H9 (cell line): ENCODE results near the gene ERICH6B. TPM values are rescaled to one million over a fixed set of nuclear protein-coding genes. Genes with fewer than 3 reads are reported as not detected.

ENCODE experiments used
- DNase-seq: peaks from one replicate; pipeline ENCODE4 v3.0.0-alpha.2; 2017
- H2AFZ ChIP-seq: one replicate; pipeline ENCODE4 v1.6.1; 2013; ENCODE audit warnings: mild to moderate bottlenecking, low read length, control low read depth, moderate library complexity
- H2AK5ac ChIP-seq: 2 replicates; pipeline ENCODE4 v1.6.1; 2013; ENCODE audit warnings: low read length, control low read depth, mixed read lengths; ENCODE audit not compliant: insufficient read length
- H2BK120ac ChIP-seq: one replicate; pipeline ENCODE4 v1.6.1; 2013; ENCODE audit warnings: low read depth, mild to moderate bottlenecking, low read length, control low read depth, inconsistent platforms; ENCODE audit not compliant: poor library complexity, severe bottlenecking
- H2BK12ac ChIP-seq: 2 replicates; pipeline ENCODE4 v1.6.1; 2013; ENCODE audit warnings: low read length, control low read depth, mixed read lengths, low read depth; ENCODE audit not compliant: insufficient read length
- H2BK15ac ChIP-seq: 2 replicates; pipeline ENCODE4 v1.6.1; 2013; ENCODE audit warnings: low read depth, low read length, control low read depth
- H2BK20ac ChIP-seq: one replicate; pipeline ENCODE4 v1.6.1; 2013; ENCODE audit warnings: low read depth, mild to moderate bottlenecking, low read length, control low read depth, inconsistent platforms; ENCODE audit not compliant: poor library complexity, severe bottlenecking
- H2BK5ac ChIP-seq: 2 replicates; pipeline ENCODE4 v1.6.1; 2013; ENCODE audit warnings: low read length, control low read depth, mixed read lengths; ENCODE audit not compliant: insufficient read length
- H3K14ac ChIP-seq: 2 replicates; pipeline ENCODE4 v1.6.1; 2013; ENCODE audit warnings: low read length, control low read depth; ENCODE audit not compliant: insufficient read depth
- H3K18ac ChIP-seq: 2 replicates; pipeline ENCODE4 v1.6.1; 2013; ENCODE audit warnings: low read depth, mild to moderate bottlenecking, mixed read lengths, low read length, control low read depth; ENCODE audit not compliant: insufficient read length
- H3K23ac ChIP-seq: 2 replicates; pipeline ENCODE4 v1.6.1; 2013; ENCODE audit warnings: low read length, control low read depth, mixed read lengths, low read depth; ENCODE audit not compliant: insufficient read length
- H3K23me2 ChIP-seq: 2 replicates; pipeline ENCODE4 v1.6.1; 2013; ENCODE audit warnings: low read depth, mild to moderate bottlenecking, mixed read lengths, low read length, control low read depth; ENCODE audit not compliant: insufficient read length, poor library complexity, severe bottlenecking
- H3K27ac ChIP-seq: 2 replicates; pipeline ENCODE4 v1.5.1; 2013; ENCODE audit warnings: low read length, control low read depth, mixed read lengths, low read depth; ENCODE audit not compliant: insufficient read length
- H3K27me3 ChIP-seq: 2 replicates; pipeline ENCODE4 v1.6.1; 2013; ENCODE audit warnings: low read length, control low read depth, inconsistent platforms; ENCODE audit not compliant: insufficient read depth
- H3K4ac ChIP-seq: 2 replicates; pipeline ENCODE4 v1.6.1; 2013; ENCODE audit warnings: low read depth, mild to moderate bottlenecking, control low read depth, inconsistent platforms, low read length, moderate library complexity
- H3K4me1 ChIP-seq: 2 replicates; pipeline ENCODE4 v1.6.1; 2013; ENCODE audit warnings: low read length, control low read depth, inconsistent platforms; ENCODE audit not compliant: insufficient read depth
- H3K4me2 ChIP-seq: 2 replicates; pipeline ENCODE4 v1.6.1; 2013; ENCODE audit warnings: low read length, control low read depth, mixed read lengths; ENCODE audit not compliant: insufficient read length, insufficient read depth
- H3K56ac ChIP-seq: 2 replicates; pipeline ENCODE4 v1.6.1; 2013; ENCODE audit warnings: low read depth, mild to moderate bottlenecking, mixed read lengths, low read length, control low read depth; ENCODE audit not compliant: insufficient read length
- H3K79me1 ChIP-seq: 2 replicates; pipeline ENCODE4 v1.6.1; 2013; ENCODE audit warnings: low read depth, mild to moderate bottlenecking, moderate library complexity, low read length, control low read depth, inconsistent platforms; ENCODE audit not compliant: insufficient read depth, poor library complexity, severe bottlenecking
- H3K79me2 ChIP-seq: 2 replicates; pipeline ENCODE4 v1.6.1; 2013; ENCODE audit warnings: low read length, control low read depth, inconsistent platforms; ENCODE audit not compliant: insufficient read depth
- H3K9ac ChIP-seq: 2 replicates; pipeline ENCODE4 v1.6.1; 2013; ENCODE audit warnings: low read length, control low read depth, mixed read lengths; ENCODE audit not compliant: insufficient read length; ENCODE audit errors: extremely low read depth
- H3K9me3 ChIP-seq: one replicate; pipeline ENCODE4 v1.6.1; 2013; ENCODE audit warnings: low read depth, low read length, inconsistent platforms; ENCODE audit not compliant: control insufficient read depth
- H3T11ph ChIP-seq: one replicate; pipeline ENCODE4 v1.6.1; 2013; ENCODE audit warnings: mild to moderate bottlenecking, low read length, control low read depth, inconsistent platforms
- H4K20me1 ChIP-seq: one replicate; pipeline ENCODE4 v1.6.1; 2013; ENCODE audit not compliant: control insufficient read depth, insufficient read length, insufficient read depth
- H4K5ac ChIP-seq: 2 replicates; pipeline ENCODE4 v1.6.1; 2013; ENCODE audit warnings: low read depth, mild to moderate bottlenecking, mixed read lengths, low read length, control low read depth; ENCODE audit not compliant: insufficient read length
- H4K8ac ChIP-seq: replicated peaks from 2 replicates; pipeline ENCODE4 v1.6.1; 2013; ENCODE audit warnings: low read length, control low read depth, mixed read lengths, low read depth; ENCODE audit not compliant: insufficient read length
- H4K91ac ChIP-seq: 2 replicates; pipeline ENCODE4 v1.6.1; 2013; ENCODE audit warnings: low read depth, mild to moderate bottlenecking, moderate library complexity, mixed read lengths, low read length, control low read depth; ENCODE audit not compliant: insufficient read length
- H3K27ac Mint-ChIP-seq, 3 experiments: 2 replicates in 2 of 3; 3 replicates in 1 of 3; pipeline ENCODE4 v1.8.0; 2020 to 2021; ENCODE audit warnings: mixed read lengths in 3 of 3, mild to moderate bottlenecking in 1 of 3, moderate library complexity in 1 of 3
- H3K27me3 Mint-ChIP-seq: 2 replicates; pipeline ENCODE4 v1.8.0; 2021; ENCODE audit warnings: low read depth, mild to moderate bottlenecking, moderate library complexity, mixed read lengths
- H3K36me3 Mint-ChIP-seq, 3 experiments: 2 replicates in 2 of 3; 3 replicates in 1 of 3; pipeline ENCODE4 v1.8.0; 2020 to 2021; ENCODE audit warnings: low read depth in 3 of 3, mixed read lengths in 3 of 3; ENCODE audit not compliant: insufficient read depth in 1 of 3
- H3K4me1 Mint-ChIP-seq, 2 experiments: 2 replicates each; pipeline ENCODE4 v1.8.0; 2020; ENCODE audit warnings: mixed read lengths in 2 of 2
- H3K4me3 Mint-ChIP-seq, 2 experiments: 2 replicates in 1 of 2; 3 replicates in 1 of 2; pipeline ENCODE4 v1.8.0; 2020 to 2021; ENCODE audit warnings: mild to moderate bottlenecking in 2 of 2, mixed read lengths in 2 of 2, moderate library complexity in 1 of 2
- H3K9me3 Mint-ChIP-seq, 2 experiments: 2 replicates in 1 of 2; 3 replicates in 1 of 2; pipeline ENCODE4 v1.8.0; 2020; ENCODE audit warnings: mild to moderate bottlenecking in 2 of 2, mixed read lengths in 2 of 2, moderate library complexity in 1 of 2
- CTCF ChIP-seq: fragments of 200-600 bp; sonication (generic); conservative IDR thresholded peaks from 3 replicates; pipeline ENCODE4 v1.8.0; 2021; ENCODE audit warnings: antibody characterized with exemption, mild to moderate bottlenecking
- WGBS: extraction: QIAGEN DNeasy Blood & Tissue Kit; methylation state at CpG from one replicate; pipeline ENCODE4 v1.1.7; 2013; ENCODE audit warnings: missing lambda C conversion rate, low lambda C conversion rate, mixed read lengths; ENCODE audit not compliant: insufficient read length; ENCODE audit errors: extremely low coverage; 5-methylcytosine and 5-hydroxymethylcytosine counted together
- total RNA-seq: library from RNA; stranded (reverse); gene quantifications from 2 replicates; pipeline ENCODE4 v1.2.1, GENCODE V29; 2021

The ERICH6B gene
- total RNA-seq, 1 experiment from 2014 or later, result not detected

GRCh38 chr13:45521297-45521696, 94.2 kb downstream of the ERICH6B start:
- Histone ChIP-seq H4K8ac (no peak overlapping the region), H4K5ac (no peak overlapping the region), H4K91ac (no peak overlapping the region), H3K23ac (no peak overlapping the region), H2BK20ac (no peak overlapping the region), H3K4me2 (no peak overlapping the region), H2BK12ac (no peak overlapping the region), H2AK5ac (no peak overlapping the region), H3K79me2 (no peaks in the 10 kb centered on the region), H3K18ac (no peak overlapping the region), H3K4ac (no peak overlapping the region), H3K9ac (no peak overlapping the region), H3K56ac (no peak overlapping the region), H3K79me1 (no peaks in the 10 kb centered on the region), H2BK120ac (no peak overlapping the region), H2AFZ (no peak overlapping the region), H2BK5ac (no peak overlapping the region), H2BK15ac (no peak overlapping the region), H3K27me3 (no peaks in the 10 kb centered on the region), H3K9me3 (no peaks in the 10 kb centered on the region), H3K4me1 (no peaks in the 10 kb centered on the region), H4K20me1 (no peaks in the 10 kb centered on the region), H3K27ac (no peak overlapping the region), H3K14ac (no peak overlapping the region), H3K23me2 (no peaks in the 10 kb centered on the region), H3T11ph (no peak overlapping the region)
- TF ChIP-seq CTCF, result no peak
- Mint-ChIP-seq H3K4me1 (peaks cover 11 to 18% of the 10 kb centered on the region in 2 experiments), H3K36me3 (peaks cover 14 to 50% (median 40%) of the 10 kb centered on the region in 3 experiments; a peak in 6 of 7 replicates), H3K4me3 (no peak overlapping the region), H3K9me3 (no peaks in the 10 kb centered on the region), H3K27me3 (no peaks in the 10 kb centered on the region), H3K27ac (0 out of 7 replicates have a peak overlapping the region, but pooled peaks of 1 of the 3 experiments have one; percentile 22)
- DNase-seq, result no peak
- WGBS, result no CpG with 5 or more reads among the region's 4 CpGs
